HCT116 (cell line): ENCODE measurements around the gene GPHA2.

Experiments used
- CTCF ChIP-seq, 3 experiments: fragments of 200-600 bp in 1 of 3; sonication (generic) in 1 of 3; IDR thresholded peaks in 2 of 3; conservative IDR thresholded peaks in 1 of 3; 2 replicates each; pipeline ENCODE4 v1.5.1; 2012 to 2017; ENCODE audit warnings: low read depth in 2 of 3, low read length in 2 of 3, antibody characterized with exemption in 1 of 3, borderline replicate concordance in 1 of 3, control low read depth in 1 of 3, mild to moderate bottlenecking in 1 of 3, mixed read lengths in 1 of 3, mixed run types in 1 of 3, moderate library complexity in 1 of 3; ENCODE audit not compliant: insufficient read depth in 1 of 3
- ELF1 ChIP-seq: IDR thresholded peaks from 2 replicates; pipeline ENCODE4 v1.6.1; 2012; ENCODE audit warnings: low read depth, borderline replicate concordance
- EZH2 ChIP-seq: fragments of 200-600 bp; sonication (generic); IDR thresholded peaks from 2 replicates; pipeline ENCODE4 v1.6.1; 2017; ENCODE audit warnings: antibody characterized with exemption, mixed run types
- EZH2phosphoT487 ChIP-seq: fragments of 200-600 bp; IDR thresholded peaks from 2 replicates; pipeline ENCODE4 v1.6.1; 2018; ENCODE audit warnings: antibody characterized with exemption, borderline replicate concordance
- JUND ChIP-seq: IDR thresholded peaks from 2 replicates; pipeline ENCODE4 v1.6.1; 2012
- MAX ChIP-seq: IDR thresholded peaks from 2 replicates; pipeline ENCODE4 v1.6.1; 2012
- POLR2A ChIP-seq: IDR thresholded peaks from 2 replicates; pipeline ENCODE4 v1.7.0; 2011; ENCODE audit warnings: borderline replicate concordance; ENCODE audit not compliant: insufficient read depth, insufficient read length; ENCODE audit errors: extremely low read depth
- RAD21 ChIP-seq: IDR thresholded peaks from 2 replicates; pipeline ENCODE4 v1.6.1; 2012; ENCODE audit warnings: low read depth, mild to moderate bottlenecking
- REST ChIP-seq: IDR thresholded peaks from 2 replicates; pipeline ENCODE4 v1.6.1; 2012; ENCODE audit warnings: low read depth
- ZNF274 ChIP-seq: fragments of 200-500 bp; sonication (Bioruptor generic); IDR thresholded peaks from 2 replicates; pipeline ENCODE4 v1.6.1; 2014; ENCODE audit warnings: mild to moderate bottlenecking, low read depth, low read length, inconsistent platforms

- TF ChIP-seq REST (no peak), CTCF (IDR thresholded peaks at IDR 0.05 in 2 of 3, conservative IDR thresholded peaks at IDR 0.05 in 1 of 3; ENCODE audit: borderline replicate concordance in 1 of 3, insufficient read depth in 1 of 3, low read depth in 2 of 3, low read length in 2 of 3) (no peak), EZH2 (no peak), POLR2A (no peak), JUND (no peak), EZH2phosphoT487 (no peak), RAD21 (no peak), ZNF274 (no peak), ELF1 (no peak), MAX (no peak)
Measured at GRCh38 chr11:64891880-64892279, 43.8 kb downstream of the GPHA2 start.
